IMR-90 (cell line): ENCODE results near the gene DMAC2. TPM values are rescaled to one million over a fixed set of nuclear protein-coding genes. Genes with fewer than 3 reads are reported as not detected.

Experiments
- ATAC-seq: fragments of 200-7000 bp; cut with Tn5 transposase; 2 replicates; pipeline ENCODE4 v1.9.1; 2020; ENCODE audit warnings: low read depth, mild to moderate bottlenecking, moderate library complexity
- BruUV-seq: library from RNA; stranded (reverse); fragments of 400-500 nt; replicated peaks from 2 replicates; lab custom pipeline; 2021; lab: Mats Ljungman, UMichigan
- CTCF ChIA-PET: fragments of 300-600 bp; formaldehyde crosslinking; extraction: SDS; loops from one replicate; lab custom pipeline; 2021; ENCODE audit warnings: antibody characterized with exemption; lab: Yijun Ruan, JAX
- POLR2A ChIA-PET: fragments of 300-600 bp; sonication (Branson Sonifier 250); formaldehyde crosslinking; loops from one replicate; lab custom pipeline; 2022; ENCODE audit warnings: antibody characterized with exemption; ENCODE audit not compliant: unreplicated experiment; lab: Charles Lee
- DNase-seq: peaks from one replicate; pipeline ENCODE4 v3.0.0; 2013
- H2AFZ ChIP-seq: replicated peaks from 2 replicates; pipeline ENCODE3; 2013; ENCODE audit warnings: low read length, mild to moderate bottlenecking; ENCODE audit not compliant: poor library complexity
- H2AK5ac ChIP-seq: 2 replicates; pipeline ENCODE4 v1.6.1; 2013; ENCODE audit warnings: low read depth, low read length, inconsistent platforms
- H2AK9ac ChIP-seq: replicated peaks from 2 replicates; pipeline ENCODE3; 2013; ENCODE audit warnings: mild to moderate bottlenecking, low read depth, low read length, moderate library complexity; ENCODE audit not compliant: poor library complexity
- H2BK120ac ChIP-seq: 2 replicates; pipeline ENCODE4 v1.6.1; 2013; ENCODE audit warnings: low read depth, low read length, inconsistent platforms
- H2BK15ac ChIP-seq: 3 replicates; pipeline ENCODE4 v1.6.1; 2013; ENCODE audit warnings: low read depth, low read length, inconsistent platforms
- H2BK20ac ChIP-seq: 2 replicates; pipeline ENCODE4 v1.6.1; 2013; ENCODE audit warnings: low read depth, mild to moderate bottlenecking, inconsistent platforms, low read length, moderate library complexity
- H2BK5ac ChIP-seq: 2 replicates; pipeline ENCODE4 v1.6.1; 2013; ENCODE audit warnings: mild to moderate bottlenecking, low read depth, low read length, inconsistent platforms; ENCODE audit not compliant: poor library complexity, severe bottlenecking
- H3K14ac ChIP-seq: replicated peaks from 2 replicates; pipeline ENCODE4 v1.6.1; 2013; ENCODE audit warnings: low read depth, low read length, inconsistent platforms
- H3K18ac ChIP-seq: 2 replicates; pipeline ENCODE4 v1.6.1; 2013; ENCODE audit warnings: low read depth, low read length, control low read depth
- H3K23ac ChIP-seq: 2 replicates; pipeline ENCODE4 v1.6.1; 2013; ENCODE audit warnings: low read depth, low read length, inconsistent platforms
- H3K27ac ChIP-seq: 2 replicates; pipeline ENCODE4 v1.5.1; 2013; ENCODE audit warnings: mild to moderate bottlenecking, control low read depth, low read length; ENCODE audit not compliant: insufficient read depth
- H3K27me3 ChIP-seq: 2 replicates; pipeline ENCODE4 v1.6.1; 2013; ENCODE audit warnings: low read length; ENCODE audit not compliant: control insufficient read depth, insufficient read depth
- H3K36me3 ChIP-seq: 2 replicates; pipeline ENCODE4 v1.6.1; 2013; ENCODE audit warnings: low read length, mixed read lengths; ENCODE audit not compliant: control insufficient read depth, insufficient read depth
- H3K4ac ChIP-seq: 2 replicates; pipeline ENCODE4 v1.6.1; 2013; ENCODE audit warnings: low read depth, low read length, inconsistent platforms
- H3K4me1 ChIP-seq: 2 replicates; pipeline ENCODE4 v1.6.1; 2013; ENCODE audit warnings: low read length, mixed read lengths; ENCODE audit not compliant: control insufficient read depth, insufficient read depth
- H3K4me2 ChIP-seq: 2 replicates; pipeline ENCODE4 v1.6.1; 2013; ENCODE audit warnings: low read depth, mild to moderate bottlenecking, control low read depth, low read length, moderate library complexity
- H3K4me3 ChIP-seq: 2 replicates; pipeline ENCODE4 v1.5.1; 2013; ENCODE audit warnings: low read depth, mild to moderate bottlenecking, control low read depth, low read length, moderate library complexity; ENCODE audit not compliant: insufficient read depth
- H3K56ac ChIP-seq: 2 replicates; pipeline ENCODE4 v1.6.1; 2013; ENCODE audit warnings: low read length, inconsistent platforms; ENCODE audit not compliant: insufficient read depth; ENCODE audit errors: extremely low read depth
- H3K79me1 ChIP-seq, 2 experiments: 2 replicates each; pipeline ENCODE4 v1.6.1; 2013; ENCODE audit warnings: low read length in 2 of 2, inconsistent platforms in 1 of 2, low read depth in 1 of 2
- H3K9ac ChIP-seq: 2 replicates; pipeline ENCODE4 v1.6.1; 2013; ENCODE audit warnings: low read depth, low read length, control low read depth
- H3K9me1 ChIP-seq: 2 replicates; pipeline ENCODE4 v1.6.1; 2013; ENCODE audit warnings: low read length, inconsistent platforms; ENCODE audit not compliant: insufficient read depth
- H3K9me3 ChIP-seq: 2 replicates; pipeline ENCODE4 v1.6.1; 2013; ENCODE audit warnings: low read length; ENCODE audit not compliant: control insufficient read depth, insufficient read depth
- H4K20me1 ChIP-seq: 2 replicates; pipeline ENCODE4 v1.6.1; 2013; ENCODE audit warnings: low read length, inconsistent platforms; ENCODE audit not compliant: insufficient read depth
- H4K5ac ChIP-seq: 2 replicates; pipeline ENCODE4 v1.6.1; 2013; ENCODE audit warnings: mild to moderate bottlenecking, low read depth, low read length, control low read depth
- H4K8ac ChIP-seq, 2 experiments: 2 replicates each; pipeline ENCODE4 v1.6.1; 2013; ENCODE audit warnings: low read depth in 2 of 2, low read length in 2 of 2, control low read depth in 1 of 2, inconsistent platforms in 1 of 2
- H4K91ac ChIP-seq: 2 replicates; pipeline ENCODE4 v1.6.1; 2013; ENCODE audit warnings: low read depth, low read length, inconsistent platforms; ENCODE audit not compliant: insufficient read depth
- WGBS, 2 experiments: methylation state at CpG; one replicate each; pipeline versions ENCODE4 v1.1.5 to v1.1.7; 2013; ENCODE audit warnings: missing lambda C conversion rate in 2 of 2; ENCODE audit not compliant: insufficient read length in 1 of 2; ENCODE audit errors: extremely low coverage in 2 of 2; 5-methylcytosine and 5-hydroxymethylcytosine counted together
- dilution Hi-C: fragments of 300-500 bp; cut with HindIII; formaldehyde crosslinking; loops from one replicate; pipeline ENCODE4 v1.14.3; 2018; ENCODE audit warnings: low sequenced_read_pairs; ENCODE audit not compliant: unreplicated experiment
- in situ Hi-C: fragments of 300-500 bp; cut with MboI; formaldehyde crosslinking; loops from 3 replicates; pipeline ENCODE4 v1.14.3; 2019; ENCODE audit warnings: low sequenced_read_pairs, inconsistent platforms, mixed read lengths
- intact Hi-C: fragments of 100-400 bp; cut with micrococcal nuclease; formaldehyde crosslinking; loops from 2 replicates; pipeline ENCODE4 v1.10.0; 2022
- polyA plus RNA-seq, 3 experiments: library from polyadenylated mRNA; depleted of rRNA; stranded (reverse); fragments of >200 nt; gene quantifications; 2 replicates each; pipeline ENCODE4 v1.2.3, GENCODE V29; 2012; ENCODE audit warnings: low replicate concordance in 1 of 3
- total RNA-seq: library from RNA; depleted of rRNA; stranded (reverse); fragments of >200 nt; gene quantifications from 2 replicates; pipeline ENCODE4 v1.2.3, GENCODE V29; 2012
- TF ChIP-seq, protein P1 (sequence below): fragments of 150-350 bp; IDR thresholded peaks from 2 replicates; pipeline ENCODE4 v1.6.1; 2016; ENCODE audit warnings: low read depth, mild to moderate bottlenecking, low read length, moderate library complexity, borderline replicate concordance

The DMAC2 gene
- total and polyA plus RNA-seq, 2 of the 4 experiments (the other 2 are of a cell fraction): 52.5 to 72.2 TPM

DNA sequence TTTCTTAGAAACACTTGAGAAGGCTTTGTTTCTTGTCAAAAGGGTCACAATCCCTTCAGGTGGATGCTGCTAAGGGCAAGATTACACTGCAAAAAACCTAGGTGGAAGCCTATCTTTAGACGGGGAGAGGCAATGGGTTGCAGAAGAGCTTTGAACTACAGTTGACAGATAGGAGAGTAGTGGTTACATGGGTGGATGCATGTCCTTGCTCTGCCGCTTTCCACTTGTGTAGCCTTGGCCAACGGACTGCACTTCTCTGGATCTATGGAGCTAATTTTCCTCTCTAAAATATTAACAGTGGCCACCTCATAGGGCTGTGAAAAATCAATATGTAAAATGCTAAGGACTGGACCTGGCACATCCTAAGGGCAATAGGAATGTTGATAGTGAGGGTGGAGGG is 41.1 kb downstream of the DMAC2 start:
- intact Hi-C loops: loop anchor here (5.0 kb wide), 1 partner anchor 46 kb away; the partner anchor contains the start of gene TGFB1
- WGBS, 2 experiments: no CpG with 5 or more reads among the region's 3 CpGs
- 0 out of 2 replicates have a peak, but pooled peaks cover 5% of the 10 kb centered on the region for H3K36me3 ChIP-seq
- peak overlapping the region; percentile 81 for H3K9ac ChIP-seq
- H2AK9ac ChIP-seq: peak overlapping the region; percentile 42
- POLR2A ChIA-PET: no interaction called here
- no peak overlapping the region for H3K18ac ChIP-seq
- no peak overlapping the region for H2AFZ ChIP-seq
- no peak overlapping the region for H2BK20ac ChIP-seq
- no peak overlapping the region for H4K5ac ChIP-seq
- H2BK15ac ChIP-seq: no peak overlapping the region
- peak overlapping the region; percentile 79; the same call in 1 of the 2 replicates for H3K4me3 ChIP-seq
- H4K20me1 ChIP-seq: no peaks in the 10 kb centered on the region
- peaks cover 18 to 36% of the 10 kb centered on the region in 2 experiments for H3K79me1 ChIP-seq
- ATAC-seq (no peak), DNase-seq (no peak)
- no peak overlapping the region for H3K27ac ChIP-seq
- H3K23ac ChIP-seq: no peak overlapping the region
- H3K9me1 ChIP-seq: peaks cover 11% of the 10 kb centered on the region; the same call in 1 of the 2 replicates
- no peak overlapping the region for H3K4ac ChIP-seq
- no peaks in the 10 kb centered on the region for H3K9me3 ChIP-seq
- H3K4me2 ChIP-seq: peak overlapping the region; percentile 94
- no peak overlapping the region for H2BK120ac ChIP-seq
- H2AK5ac ChIP-seq: no peak overlapping the region
- TF ChIP-seq, protein P1, sequence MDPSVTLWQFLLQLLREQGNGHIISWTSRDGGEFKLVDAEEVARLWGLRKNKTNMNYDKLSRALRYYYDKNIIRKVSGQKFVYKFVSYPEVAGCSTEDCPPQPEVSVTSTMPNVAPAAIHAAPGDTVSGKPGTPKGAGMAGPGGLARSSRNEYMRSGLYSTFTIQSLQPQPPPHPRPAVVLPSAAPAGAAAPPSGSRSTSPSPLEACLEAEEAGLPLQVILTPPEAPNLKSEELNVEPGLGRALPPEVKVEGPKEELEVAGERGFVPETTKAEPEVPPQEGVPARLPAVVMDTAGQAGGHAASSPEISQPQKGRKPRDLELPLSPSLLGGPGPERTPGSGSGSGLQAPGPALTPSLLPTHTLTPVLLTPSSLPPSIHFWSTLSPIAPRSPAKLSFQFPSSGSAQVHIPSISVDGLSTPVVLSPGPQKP: no peak
- H4K91ac ChIP-seq: no peak overlapping the region
- dilution Hi-C loops: no loop called here
- H3K27me3 ChIP-seq: no peaks in the 10 kb centered on the region
- no peak overlapping the region; the same call in 1 of the 2 replicates for H3K56ac ChIP-seq
- no TSS peak for BruUV-seq
- H4K8ac ChIP-seq: no peak overlapping the region
- H3K4me1 ChIP-seq: peaks cover 4% of the 10 kb centered on the region; the same call in 1 of the 2 replicates
- CTCF ChIA-PET: no interaction called here
- no peak overlapping the region for H2BK5ac ChIP-seq
- in situ Hi-C loops: no loop called here
- H3K14ac ChIP-seq: no peak overlapping the region
